Stimulated activated CD4-positive, alpha-beta T cell treated with anti-CD3 and anti-CD28 coated beads, Interleukin-4, amount 100 ng/mL, for 24 hours (primary cell): ENCODE results near the gene TVP23A.
"Not testable (repeated sequence)": the region's sequence is repeated elsewhere in the genome, so short reads cannot be mapped to it uniquely, and the experiment has no call there.

Experiments
- DNase-seq: peaks from one replicate; pipeline ENCODE4 v3.0.0-alpha.2; 2020

The TVP23A gene

GRCh38 chr16:10744370-10745030, 74.1 kb downstream of the TVP23A start:
- DNase-seq = no peak

GRCh38 chr16:10743610-10744369, 74.8 kb downstream of the TVP23A start, which contains the start of gene NUBP1:
NUBP1 (plus strand) TSS chr16:10743842; CDS start chr16:10743864, 22 bp downstream.
- DNase-seq = peak; percentile 100

- DNase-seq = no peak
Measured at GRCh38 chr16:10743227-10743609, 75.4 kb downstream of the TVP23A start.

- no peak for DNase-seq
Measured at GRCh38 chr16:10741844-10742243, 76.8 kb downstream of the TVP23A start.

GRCh38 chr16:10741249-10741648, 77.3 kb downstream of the TVP23A start:
- DNase-seq = not testable (repeated sequence)

- no peak for DNase-seq
Measured at GRCh38 chr16:10740845-10741208, 77.8 kb downstream of the TVP23A start.

GRCh38 chr16:10740000-10740844, 78.4 kb downstream of the TVP23A start:
- DNase-seq = no peak

GRCh38 chr16:10738231-10739077, 80.1 kb downstream of the TVP23A start:
- DNase-seq = peak; percentile 54

- peak; percentile 76 for DNase-seq
Measured at GRCh38 chr16:10737068-10737625, 81.4 kb downstream of the TVP23A start.

- no peak for DNase-seq
Measured at GRCh38 chr16:10731790-10732189, 86.8 kb downstream of the TVP23A start.

GRCh38 chr16:10729104-10730048, 89.2 kb downstream of the TVP23A start:
- DNase-seq = no peak

- no peak for DNase-seq
Measured at GRCh38 chr16:10728003-10728887, 90.3 kb downstream of the TVP23A start.
